ENCODE measurements around the gene JOSD2.
A peak's percentile ranks its signal among the peaks of the same experiment; 100 is the strongest.

JOSD2 gene

DNA sequence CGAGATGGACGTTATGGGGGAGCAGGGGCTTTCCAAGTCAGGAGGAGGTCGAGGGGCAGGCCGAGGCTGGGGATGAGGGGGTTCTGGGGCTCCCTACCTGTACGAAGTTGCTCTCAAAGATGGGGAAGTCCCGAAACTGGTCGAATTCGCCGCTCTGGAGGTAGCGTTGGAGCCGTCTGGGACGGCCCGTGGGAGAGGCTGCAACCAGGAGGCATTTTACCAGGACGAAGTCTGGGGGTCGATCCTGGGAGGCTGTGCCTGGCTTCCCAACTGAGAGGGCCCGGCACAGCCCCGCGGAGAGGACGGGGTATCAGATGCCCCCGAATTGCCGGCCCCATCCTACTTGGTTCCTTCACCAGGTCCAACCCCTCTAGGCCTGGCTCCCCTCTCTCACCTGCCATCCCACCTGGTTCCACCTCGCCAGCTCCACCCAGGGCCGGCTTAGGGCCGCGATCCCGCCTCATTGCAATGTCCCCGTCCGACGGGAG lies 35.2 kb downstream of the JOSD2 start:
- DNase-seq (ENCODE audit: low read depth), result no peak

DNA sequence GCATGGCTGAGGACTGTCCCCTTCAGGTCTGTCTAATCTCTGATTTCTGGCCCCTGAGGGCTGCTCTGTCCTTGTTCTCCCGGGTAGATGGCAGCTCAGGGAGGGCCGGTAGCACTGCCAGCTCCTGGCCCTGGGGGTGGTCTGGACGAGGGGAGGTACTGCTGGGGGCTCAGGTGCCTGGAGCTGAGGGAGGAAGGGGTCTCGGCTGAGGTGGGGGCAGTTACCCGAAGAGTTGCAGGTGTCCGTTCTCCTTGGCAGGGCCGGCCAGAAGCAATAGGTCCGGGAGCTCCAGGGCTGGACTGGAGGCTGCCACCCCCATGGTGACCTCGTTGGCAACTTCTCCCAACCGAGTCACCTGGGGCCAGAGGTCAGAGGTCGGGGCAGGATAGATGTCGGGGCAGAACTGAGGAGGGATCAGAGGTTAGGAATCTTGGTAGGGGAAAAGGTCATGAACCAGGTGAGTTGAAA lies 35.9 kb downstream of the JOSD2 start:
- DNase-seq (ENCODE audit: low read depth), result no peak

DNA sequence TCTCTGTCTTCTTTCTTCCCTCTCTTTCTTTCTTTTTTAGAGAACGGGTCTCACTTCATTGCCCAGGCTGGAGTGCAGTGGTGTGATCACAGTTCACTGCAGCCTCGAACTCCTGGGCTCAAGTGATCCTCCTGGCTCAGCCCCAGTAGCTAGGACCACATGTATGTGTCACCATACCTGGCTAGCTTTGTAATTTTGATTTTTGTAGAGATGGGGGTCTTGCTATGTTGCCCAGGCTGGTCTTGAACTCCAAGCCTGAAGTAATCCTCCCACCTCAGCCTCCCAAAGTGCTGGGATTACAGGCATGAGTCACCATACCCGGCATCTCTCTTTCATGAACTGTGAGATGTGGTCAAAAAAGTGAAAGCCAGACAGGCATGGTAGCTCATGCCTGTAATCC lies 37.7 kb downstream of the JOSD2 start:
- peak; percentile 23 for DNase-seq (ENCODE audit: low read depth)

DNA sequence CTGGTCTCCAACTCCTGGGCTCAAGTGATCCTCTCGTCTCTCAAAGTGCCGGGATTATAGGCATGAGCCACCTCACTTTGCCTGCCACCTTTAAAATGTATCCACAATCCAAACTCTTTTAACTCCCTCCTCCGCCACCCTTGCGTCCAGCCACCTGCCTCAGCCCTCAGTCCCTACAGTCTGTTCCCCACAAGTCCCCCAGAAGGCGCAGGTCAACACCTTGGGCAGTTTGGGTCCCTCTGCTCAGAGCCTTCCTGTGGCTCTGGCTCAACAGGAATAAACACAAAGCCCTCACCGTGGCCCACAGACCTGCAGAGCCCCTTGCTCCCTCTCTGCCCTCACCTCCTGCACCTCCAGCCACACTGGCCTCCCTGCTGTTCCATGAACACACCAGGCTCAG lies 42.2 kb downstream of the JOSD2 start:
- DNase-seq (ENCODE audit: low read depth), result no peak

DNA sequence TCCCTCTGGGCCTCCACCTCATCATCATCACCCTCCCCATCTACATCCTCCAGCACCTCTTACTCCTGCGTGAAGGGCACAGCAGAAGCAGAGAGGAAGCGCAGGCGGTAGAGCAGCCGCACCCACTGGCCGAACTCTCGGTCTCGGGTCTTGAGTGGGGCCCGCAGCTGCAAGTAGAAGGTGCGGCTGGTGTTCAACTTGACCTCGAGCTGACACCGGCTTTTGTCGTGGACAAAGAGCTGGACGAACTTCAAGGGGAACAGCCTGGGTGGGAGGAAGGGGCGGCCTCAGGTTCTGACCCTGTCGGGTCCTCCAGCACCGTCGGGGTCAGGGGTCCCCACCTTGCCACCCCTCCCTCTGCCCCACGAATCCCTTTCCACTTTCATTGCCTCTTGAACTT lies 43.4 kb downstream of the JOSD2 start:
- no peak for DNase-seq (ENCODE audit: low read depth)

DNA sequence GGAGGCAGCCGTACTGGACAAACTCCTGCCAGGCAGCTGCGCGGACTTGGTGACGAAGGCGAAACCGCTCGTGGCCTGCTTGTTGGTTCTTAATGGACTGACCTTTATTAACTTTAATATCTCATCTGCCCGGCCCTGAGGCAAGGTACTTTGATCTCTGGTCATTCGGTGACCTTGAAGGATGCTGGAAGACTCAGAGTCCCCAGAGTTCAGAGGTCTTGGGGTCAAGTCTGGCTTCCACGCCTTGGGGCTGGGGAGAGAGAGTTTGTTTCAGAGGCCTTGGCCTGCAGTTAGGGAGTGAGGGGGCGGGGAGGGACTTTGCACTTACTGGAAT lies 44.3 kb downstream of the JOSD2 start:
- no peak for DNase-seq (ENCODE audit: low read depth)

DNA sequence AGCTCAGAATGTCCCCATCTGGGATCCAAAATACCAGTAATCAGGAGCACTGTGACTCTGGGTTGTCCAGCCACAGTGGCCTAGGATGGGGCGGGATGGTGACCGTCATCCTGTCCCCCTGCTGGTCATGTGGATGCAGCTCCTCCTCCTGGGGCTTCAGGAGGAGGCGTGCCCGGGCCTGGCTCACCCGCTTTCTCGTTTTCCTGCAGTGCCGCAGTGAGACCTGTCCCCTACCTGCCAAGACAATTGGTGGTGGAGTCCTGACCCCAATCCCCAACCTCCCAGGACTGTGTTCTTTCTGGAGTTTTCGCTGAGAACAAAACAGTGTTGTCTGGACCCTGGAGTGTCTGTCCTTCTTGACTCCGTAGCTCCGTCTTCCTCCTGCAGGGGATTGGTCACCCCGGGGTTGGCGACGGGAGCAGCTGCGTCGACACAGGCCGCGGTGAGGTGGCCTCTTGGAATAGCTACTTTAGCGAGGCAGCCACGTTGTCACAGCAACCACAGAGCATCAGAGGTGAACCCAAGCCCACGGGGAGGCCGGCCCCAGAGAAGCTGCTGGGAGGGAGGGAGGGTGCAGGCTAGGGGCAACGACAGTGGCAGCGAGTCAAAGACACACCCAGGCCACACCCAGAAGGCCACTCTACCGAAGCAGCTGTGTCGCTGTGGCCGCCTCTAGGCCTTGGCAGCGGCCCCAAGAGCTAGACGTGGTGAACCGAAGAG lies 44.8 kb downstream of the JOSD2 start:
- no peak for DNase-seq (ENCODE audit: low read depth)

DNA sequence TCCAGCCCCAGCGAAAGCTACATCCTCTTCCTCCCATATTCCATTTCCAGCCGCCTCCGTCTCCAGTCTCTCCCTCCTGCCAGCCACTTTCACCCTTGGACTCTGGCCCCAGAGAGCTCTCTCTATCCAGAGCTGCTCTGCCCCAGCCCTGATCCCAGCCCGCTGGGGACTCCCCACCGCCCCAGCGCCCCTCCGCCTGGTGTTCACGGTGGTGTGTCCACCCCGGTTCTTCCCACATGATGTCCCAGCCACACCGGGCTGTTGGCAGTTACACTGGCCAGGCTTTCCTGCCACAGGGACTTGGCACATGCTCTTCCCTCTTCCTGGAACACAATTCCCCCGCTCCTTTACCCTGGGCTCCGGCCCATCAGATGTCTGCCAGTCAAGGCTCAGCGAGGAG lies 46.0 kb downstream of the JOSD2 start:
- DNase-seq (ENCODE audit: low read depth), result no peak

DNA sequence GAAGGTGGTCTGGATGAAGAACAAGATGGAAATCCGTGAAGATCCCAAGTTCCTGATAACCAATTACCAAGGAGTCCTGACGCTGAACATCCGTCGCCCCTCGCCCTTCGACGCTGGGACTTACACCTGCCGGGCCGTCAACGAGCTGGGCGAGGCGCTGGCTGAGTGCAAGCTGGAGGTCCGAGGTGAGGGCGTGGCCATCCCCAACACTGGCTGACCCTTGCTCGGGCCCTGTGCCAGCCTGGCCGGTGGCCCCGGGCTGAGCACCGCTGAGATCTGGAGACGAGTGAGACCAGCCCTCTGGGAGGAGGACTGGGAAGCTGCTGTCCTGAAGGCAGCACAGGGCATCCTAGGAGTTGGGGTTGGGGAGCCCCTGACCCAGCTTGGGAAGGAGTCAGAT lies 46.6 kb downstream of the JOSD2 start:
- DNase-seq (ENCODE audit: low read depth), result no peak

DNA sequence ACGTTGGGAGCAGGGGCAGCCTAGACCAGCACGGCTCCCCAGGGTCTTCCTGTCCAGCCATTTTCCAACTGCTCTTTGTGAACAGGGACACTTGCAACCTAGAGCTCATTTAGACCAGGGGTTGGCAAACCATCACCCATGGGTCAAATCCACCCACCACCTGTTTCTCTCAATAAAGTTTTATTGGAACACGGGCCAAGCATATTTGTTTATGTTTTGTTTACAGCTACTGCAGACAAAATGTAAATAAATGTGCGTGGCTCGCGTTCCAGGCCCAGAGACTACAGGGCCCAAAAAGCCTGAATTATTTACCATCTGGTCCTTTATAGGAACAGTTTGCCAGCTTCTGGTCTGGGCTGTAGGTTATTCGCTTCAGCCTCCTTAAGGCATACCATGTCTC lies 48.0 kb downstream of the JOSD2 start:
- no peak for DNase-seq (ENCODE audit: low read depth)

DNA sequence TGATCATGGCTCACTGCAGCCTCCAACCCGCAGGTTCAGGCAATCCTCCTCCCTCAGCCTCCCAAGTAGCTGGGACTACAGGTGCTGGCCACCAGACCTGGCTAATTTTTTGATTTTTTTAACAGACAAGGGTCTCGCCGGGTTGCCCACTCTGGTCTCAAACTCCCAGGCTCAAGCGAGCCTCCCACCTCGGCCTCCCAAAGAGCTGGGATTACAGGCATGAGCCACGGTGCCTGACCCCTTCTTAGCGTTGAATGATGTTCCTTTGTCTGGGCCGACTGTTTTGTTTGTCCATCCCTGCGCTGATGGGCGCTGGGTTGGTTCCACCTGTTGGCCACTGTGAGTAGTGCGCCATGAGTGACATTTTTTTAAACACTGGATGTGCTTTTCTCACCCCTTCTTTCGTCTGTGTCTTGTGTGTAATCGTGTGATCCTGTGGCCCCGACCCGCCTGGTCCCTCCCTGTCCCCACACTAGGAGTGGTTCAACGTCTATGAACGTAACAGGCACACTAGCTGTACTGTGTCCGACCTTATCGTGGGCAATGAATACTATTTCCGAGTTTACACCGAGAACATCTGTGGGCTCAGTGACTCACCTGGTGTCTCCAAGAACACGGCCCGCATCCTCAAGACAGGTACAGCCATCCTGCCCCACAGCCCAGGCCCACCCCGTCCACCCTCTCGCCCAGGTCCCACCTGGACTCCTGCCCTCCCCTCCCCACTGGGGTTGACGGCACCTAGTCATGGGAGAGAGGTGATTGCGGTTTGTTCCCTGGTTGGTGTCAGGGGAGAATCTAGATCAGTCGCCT lies 49.7 kb downstream of the JOSD2 start:
- peak; percentile 71 for DNase-seq (ENCODE audit: low read depth)

DNA sequence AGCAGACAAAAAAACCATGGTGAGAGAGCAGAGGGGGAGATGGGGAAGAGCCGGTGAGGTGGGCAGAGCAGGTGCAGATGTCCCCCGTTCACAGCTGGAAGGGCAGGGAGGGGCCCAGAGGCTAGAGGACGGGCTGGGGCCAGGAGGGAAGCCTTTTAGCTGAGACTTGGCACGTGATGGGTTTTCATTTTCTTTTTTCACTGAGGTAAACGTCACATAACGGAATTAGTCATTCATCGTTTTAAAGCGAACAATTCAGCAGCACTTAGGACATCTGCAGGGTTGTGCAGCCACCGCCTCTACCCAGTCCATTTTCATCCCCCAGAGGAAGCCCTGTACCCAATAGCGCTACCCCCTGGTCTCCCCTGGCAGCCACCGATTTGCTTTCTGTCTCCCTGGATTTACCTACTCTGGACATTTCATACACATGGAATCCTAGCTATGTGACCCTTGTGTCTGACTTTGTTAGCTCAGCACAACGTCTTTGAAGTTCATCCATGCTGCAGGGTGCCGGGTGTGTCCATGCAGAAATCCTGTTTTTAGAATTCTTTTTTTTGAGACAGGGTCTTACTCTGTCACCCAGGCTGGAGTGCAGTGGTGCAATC lies 50.7 kb downstream of the JOSD2 start:
- peak; percentile 63 for DNase-seq (ENCODE audit: low read depth)

DNA sequence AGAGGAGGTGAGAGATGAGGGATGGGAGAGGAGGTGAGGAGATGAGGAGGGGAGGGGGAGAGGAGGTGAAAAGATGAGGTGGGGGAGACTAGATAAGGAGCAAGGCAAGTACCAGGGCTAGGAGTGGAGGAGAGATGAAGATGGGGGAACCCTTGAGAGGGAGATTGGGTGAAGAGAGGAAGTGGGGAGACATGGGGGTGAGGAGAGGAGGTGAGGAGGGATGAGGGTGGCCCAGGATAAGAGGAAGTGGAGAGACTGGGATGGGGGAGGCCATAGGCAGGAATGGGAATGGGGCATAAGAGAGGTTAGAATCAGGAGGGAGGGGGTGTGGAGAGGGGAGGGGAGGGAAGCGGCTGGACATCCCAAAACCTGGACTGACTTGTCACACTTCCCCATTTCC lies 51.4 kb downstream of the JOSD2 start:
- DNase-seq (ENCODE audit: low read depth), result no peak

DNA sequence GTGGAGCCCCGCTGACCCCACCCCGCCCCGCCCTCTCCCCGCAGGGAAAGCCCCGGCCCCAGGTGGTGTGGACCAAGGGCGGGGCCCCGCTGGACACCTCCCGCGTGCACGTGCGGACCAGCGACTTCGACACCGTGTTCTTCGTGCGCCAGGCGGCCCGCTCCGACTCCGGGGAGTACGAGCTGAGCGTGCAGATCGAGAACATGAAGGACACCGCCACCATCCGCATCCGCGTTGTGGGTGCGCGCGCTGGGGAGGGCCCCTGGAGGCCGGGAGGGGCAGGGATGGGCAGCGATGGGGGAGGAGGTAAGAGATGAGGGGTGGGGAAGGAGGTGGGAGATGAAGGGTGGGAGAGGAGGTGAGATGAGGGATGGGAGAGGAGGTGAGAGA lies 51.9 kb downstream of the JOSD2 start:
- DNase-seq (ENCODE audit: low read depth), result no peak

DNA sequence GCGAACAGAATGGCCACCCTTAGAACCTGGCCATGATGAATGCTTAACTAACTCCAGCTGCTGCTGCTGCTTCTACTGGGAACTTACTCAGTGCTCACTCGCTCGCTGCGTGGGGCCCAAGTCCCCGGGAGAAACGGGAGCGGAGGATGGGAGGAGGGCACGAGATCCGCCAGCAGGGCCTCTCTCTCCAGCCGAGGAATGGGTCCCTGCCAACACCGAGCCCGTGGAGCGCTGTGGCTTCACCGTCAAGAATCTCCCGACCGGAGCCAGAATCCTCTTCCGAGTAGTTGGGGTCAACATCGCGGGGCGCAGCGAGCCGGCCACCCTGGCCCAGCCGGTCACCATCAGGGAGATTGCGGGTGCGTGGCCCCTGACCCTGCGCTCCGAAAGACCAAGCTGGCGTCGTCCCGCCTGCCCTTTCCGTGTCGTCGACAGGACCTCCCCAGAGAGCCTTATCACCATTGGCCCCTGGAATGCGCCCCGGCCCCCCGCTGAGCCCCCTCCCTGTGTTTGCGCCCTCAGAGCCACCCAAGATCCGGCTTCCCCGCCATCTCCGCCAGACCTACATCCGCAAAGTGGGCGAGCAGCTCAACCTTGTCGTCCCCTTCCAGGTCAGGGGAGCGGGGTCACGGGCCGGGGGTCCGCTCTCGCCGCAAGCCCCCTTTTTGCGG lies 52.5 kb downstream of the JOSD2 start:
- no peak for DNase-seq (ENCODE audit: low read depth)

DNA sequence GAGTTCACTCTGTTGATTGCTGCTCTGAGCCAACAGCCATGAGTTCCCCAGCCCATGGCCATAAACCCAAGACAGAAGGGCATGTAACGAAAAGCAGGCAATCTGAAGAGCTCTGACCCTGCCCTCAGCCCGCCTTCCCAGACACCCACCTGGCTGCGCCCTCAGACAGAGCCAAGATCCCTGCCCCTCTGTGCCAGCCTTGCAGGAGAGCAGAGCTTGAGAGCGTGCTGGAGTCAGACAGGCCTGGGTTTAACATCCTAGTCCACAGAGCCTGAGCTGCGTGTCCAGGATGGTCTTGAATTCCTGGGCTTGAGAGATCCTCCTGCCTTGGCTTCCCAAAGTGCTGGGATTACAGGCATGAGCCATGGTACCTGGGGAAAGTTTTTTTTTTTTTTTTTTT lies 53.7 kb downstream of the JOSD2 start:
- DNase-seq (ENCODE audit: low read depth), result no peak
